ENCODE results near the gene TGFB2. TPM values are rescaled to one million over a fixed set of nuclear protein-coding genes. Genes with fewer than 3 reads are reported as not detected.

Gene TGFB2
- total RNA-seq, 4 donors from 2014 or later: 0.38 to 6.8 (median 2.4) TPM

DNA sequence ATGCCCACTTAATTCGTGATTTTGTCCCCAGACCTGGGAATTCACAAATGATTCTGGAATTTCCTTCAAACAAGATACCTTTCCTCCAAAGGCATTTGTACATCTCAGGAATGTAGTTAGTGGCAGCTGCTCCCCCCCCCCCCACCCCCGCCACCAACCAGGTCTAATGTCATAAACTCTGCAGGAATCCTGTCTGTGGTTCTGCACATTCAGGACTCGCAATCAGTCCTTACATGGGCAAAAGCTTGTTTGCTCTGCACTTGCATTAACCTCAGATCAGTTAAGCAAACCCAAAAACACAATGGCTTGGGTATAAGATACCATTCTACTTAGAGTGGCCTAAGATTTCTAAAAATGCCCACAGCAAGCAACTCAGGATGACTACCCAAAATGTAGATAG lies 143.8 kb downstream of the TGFB2 start:
- TF ChIP-seq, protein P1, sequence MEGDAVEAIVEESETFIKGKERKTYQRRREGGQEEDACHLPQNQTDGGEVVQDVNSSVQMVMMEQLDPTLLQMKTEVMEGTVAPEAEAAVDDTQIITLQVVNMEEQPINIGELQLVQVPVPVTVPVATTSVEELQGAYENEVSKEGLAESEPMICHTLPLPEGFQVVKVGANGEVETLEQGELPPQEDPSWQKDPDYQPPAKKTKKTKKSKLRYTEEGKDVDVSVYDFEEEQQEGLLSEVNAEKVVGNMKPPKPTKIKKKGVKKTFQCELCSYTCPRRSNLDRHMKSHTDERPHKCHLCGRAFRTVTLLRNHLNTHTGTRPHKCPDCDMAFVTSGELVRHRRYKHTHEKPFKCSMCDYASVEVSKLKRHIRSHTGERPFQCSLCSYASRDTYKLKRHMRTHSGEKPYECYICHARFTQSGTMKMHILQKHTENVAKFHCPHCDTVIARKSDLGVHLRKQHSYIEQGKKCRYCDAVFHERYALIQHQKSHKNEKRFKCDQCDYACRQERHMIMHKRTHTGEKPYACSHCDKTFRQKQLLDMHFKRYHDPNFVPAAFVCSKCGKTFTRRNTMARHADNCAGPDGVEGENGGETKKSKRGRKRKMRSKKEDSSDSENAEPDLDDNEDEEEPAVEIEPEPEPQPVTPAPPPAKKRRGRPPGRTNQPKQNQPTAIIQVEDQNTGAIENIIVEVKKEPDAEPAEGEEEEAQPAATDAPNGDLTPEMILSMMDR (IDR thresholded peaks at IDR 0.05; ENCODE audit: low read depth): no peak

DNA sequence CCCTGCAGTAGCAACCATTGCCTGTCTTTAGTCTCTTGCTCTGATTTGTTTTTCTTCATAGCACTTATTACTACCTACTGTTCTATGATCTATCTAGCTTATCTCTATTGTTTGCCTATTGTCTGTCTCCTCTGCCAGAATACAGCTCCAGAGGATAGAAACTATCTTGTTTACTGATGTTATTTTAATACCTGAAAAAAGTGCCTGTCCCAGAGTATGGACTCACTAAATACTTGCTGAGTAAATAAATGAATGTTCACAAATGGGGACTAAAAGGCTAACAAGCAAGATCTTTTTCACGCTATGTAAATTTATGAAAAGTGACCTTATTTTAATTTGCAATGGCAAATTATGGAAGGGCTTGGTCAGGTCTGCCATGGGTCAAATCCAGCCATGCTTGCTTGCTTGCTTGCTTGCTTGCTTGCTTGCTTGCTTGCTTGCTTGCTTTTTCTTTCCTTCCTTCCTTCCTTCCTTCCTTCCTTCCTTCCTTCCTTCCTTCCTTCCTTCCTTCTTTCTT lies 145.3 kb downstream of the TGFB2 start:
- TF ChIP-seq, protein P1 (IDR thresholded peaks at IDR 0.05; ENCODE audit: low read depth): no peak

DNA sequence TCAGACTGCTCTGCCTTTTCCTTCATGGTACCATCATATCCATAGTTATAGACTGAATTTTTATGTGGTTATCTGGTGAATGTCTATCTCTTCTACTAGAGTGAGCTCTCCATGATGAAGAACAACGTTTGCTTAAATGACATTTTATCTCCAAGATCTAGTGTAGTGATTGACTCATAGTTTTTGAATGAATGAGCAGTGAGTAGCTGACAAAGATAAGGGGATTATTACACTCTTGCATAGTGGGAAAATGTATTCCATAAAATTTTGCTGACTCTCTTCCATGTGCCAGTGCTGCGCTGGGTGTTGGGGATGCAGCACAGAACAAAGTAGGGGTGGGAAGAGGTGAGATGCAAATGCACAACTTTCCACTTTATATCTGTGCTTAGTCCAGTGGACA lies 147.7 kb downstream of the TGFB2 start:
- TF ChIP-seq, protein P1 (IDR thresholded peaks at IDR 0.05; ENCODE audit: low read depth): no peak

DNA sequence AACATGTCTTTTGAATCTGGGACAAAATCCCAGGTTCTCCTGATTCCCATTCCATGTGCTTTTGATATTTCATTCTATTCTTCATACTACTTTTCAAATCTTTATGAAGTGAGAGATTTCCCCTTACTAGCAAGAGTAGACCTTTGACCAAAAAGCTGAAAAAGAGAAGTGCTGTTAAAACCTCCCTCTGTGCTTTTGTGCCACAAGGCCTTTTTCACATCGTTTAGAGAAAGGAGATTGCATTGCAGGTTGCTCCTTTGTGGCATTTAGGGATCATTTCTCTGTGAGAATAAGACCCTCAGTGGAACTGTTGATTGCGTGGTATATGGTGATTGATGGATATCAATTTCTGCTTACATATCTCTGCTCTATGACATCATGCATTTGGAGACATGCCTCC lies 148.8 kb downstream of the TGFB2 start:
- TF ChIP-seq, protein P1 (IDR thresholded peaks at IDR 0.05; ENCODE audit: low read depth): no peak

Small RNAs within 50 kb of the gene (small RNA-seq; reads per million reads assigned to genes)
- not detected for gene AC096638.1

Other genes starting within 250 kb of the TGFB2 start
- gene RRP15, start 60.0 kb upstream of the TGFB2 start, total RNA-seq: 10 to 100 TPM in 1 of 4 donors, 1 to 10 TPM in 3; 4.9 to 16.0 (median 8.5) TPM

All from subcutaneous adipose tissue (tissue), 4 donors.